ENCODE results near the gene GINS3.

DNA sequence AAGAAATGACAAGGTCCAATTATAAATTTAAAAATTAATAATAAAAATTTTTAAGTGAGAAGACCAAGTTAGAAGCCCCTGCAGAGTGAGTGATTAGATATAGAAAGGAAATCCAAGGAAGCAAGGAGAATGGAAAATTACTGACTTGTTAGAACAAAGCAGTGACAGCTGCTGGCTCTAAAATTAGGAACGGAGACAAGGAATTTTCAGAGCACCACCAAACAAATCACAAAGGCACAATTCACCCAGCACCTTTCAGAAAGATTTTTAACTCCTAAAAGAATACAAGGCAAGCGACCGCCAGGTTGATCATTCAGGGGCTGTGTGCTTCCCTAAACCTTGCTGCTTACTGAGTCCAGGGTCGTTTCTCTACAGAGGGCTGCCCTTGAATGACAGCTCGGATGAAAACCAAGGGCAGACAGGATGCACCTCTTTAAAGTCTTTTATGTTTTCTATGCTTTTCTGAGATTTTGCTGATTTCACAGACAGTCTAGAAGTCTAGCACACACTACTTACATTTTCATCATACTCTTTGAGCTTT is 45.4 kb upstream of the GINS3 start:
- TF ChIP-seq, protein P1, sequence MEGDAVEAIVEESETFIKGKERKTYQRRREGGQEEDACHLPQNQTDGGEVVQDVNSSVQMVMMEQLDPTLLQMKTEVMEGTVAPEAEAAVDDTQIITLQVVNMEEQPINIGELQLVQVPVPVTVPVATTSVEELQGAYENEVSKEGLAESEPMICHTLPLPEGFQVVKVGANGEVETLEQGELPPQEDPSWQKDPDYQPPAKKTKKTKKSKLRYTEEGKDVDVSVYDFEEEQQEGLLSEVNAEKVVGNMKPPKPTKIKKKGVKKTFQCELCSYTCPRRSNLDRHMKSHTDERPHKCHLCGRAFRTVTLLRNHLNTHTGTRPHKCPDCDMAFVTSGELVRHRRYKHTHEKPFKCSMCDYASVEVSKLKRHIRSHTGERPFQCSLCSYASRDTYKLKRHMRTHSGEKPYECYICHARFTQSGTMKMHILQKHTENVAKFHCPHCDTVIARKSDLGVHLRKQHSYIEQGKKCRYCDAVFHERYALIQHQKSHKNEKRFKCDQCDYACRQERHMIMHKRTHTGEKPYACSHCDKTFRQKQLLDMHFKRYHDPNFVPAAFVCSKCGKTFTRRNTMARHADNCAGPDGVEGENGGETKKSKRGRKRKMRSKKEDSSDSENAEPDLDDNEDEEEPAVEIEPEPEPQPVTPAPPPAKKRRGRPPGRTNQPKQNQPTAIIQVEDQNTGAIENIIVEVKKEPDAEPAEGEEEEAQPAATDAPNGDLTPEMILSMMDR (IDR thresholded peaks at IDR 0.05; ENCODE audit: low read depth, low read length), result no peak
- no peak for TF ChIP-seq EZH2phosphoT487 (IDR thresholded peaks at IDR 0.05; ENCODE audit: low read depth)

All from OCI-LY3 (cell line).